Esophagus muscularis mucosa (tissue), 3 donors: ENCODE measurements around the gene FOXO3.

ENCODE experiments used
- CTCF ChIP-seq, 3 experiments: fragments of 200-600 bp in 2 of 3; fragments of 450-650 bp in 1 of 3; sonication (generic) in 2 of 3; IDR thresholded peaks; one replicate each; pipeline ENCODE4 v1.5.1; 2017 to 2019; ENCODE audit warnings: antibody characterized with exemption in 3 of 3, mild to moderate bottlenecking in 2 of 3, moderate library complexity in 1 of 3
- POLR2A ChIP-seq: fragments of 450-650 bp; IDR thresholded peaks from one replicate; pipeline ENCODE4 v1.6.1; 2017; ENCODE audit warnings: antibody characterized with exemption, moderate library complexity, mild to moderate bottlenecking, low read depth

DNA sequence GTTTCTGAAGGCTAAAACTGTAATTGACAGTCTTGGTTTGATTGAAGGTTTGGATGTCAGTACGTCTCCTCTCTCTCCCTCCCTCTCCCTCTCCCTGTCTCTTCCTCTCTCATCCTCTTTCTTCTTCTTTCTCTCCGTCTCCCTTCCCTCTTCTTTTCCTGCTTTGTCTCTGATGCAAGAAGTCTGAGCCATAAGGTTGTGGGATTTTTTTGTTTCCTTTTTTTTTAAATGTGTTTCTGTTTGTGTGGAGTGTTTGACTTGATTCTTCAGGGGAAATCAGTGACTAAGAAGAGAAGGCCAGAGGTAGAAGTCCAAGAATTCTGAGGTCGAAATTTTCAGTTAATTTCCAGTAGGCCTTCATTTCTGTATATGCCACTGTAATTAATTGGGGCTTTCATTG is 111.9 kb downstream of the FOXO3 start:
- TF ChIP-seq POLR2A (no peak), CTCF (IDR thresholded peaks at IDR 0.05) (no peak)
